Activated naive CD8-positive, alpha-beta T cell treated with anti-CD3 and anti-CD28 coated beads for 36 hours (primary cell): ENCODE results near the gene PDIA2. TPM values are rescaled to one million over a fixed set of nuclear protein-coding genes. Genes with fewer than 3 reads are reported as not detected.

Source experiments
- DNase-seq: peaks from one replicate; pipeline ENCODE4 v3.0.0; 2021
- H3K27ac Mint-ChIP-seq: one replicate; pipeline ENCODE4 v1.8.0; 2022; ENCODE audit warnings: mild to moderate bottlenecking, moderate library complexity, mixed read lengths
- H3K27me3 Mint-ChIP-seq: one replicate; pipeline ENCODE4 v1.8.0; 2022; ENCODE audit warnings: mild to moderate bottlenecking, mixed read lengths
- H3K36me3 Mint-ChIP-seq: one replicate; pipeline ENCODE4 v1.8.0; 2021; ENCODE audit warnings: mild to moderate bottlenecking, mixed read lengths
- H3K4me1 Mint-ChIP-seq: one replicate; pipeline ENCODE4 v1.8.0; 2021; ENCODE audit warnings: mixed read lengths
- H3K4me3 Mint-ChIP-seq: one replicate; pipeline ENCODE4 v1.8.0; 2022; ENCODE audit warnings: mild to moderate bottlenecking, moderate library complexity, mixed read lengths
- H3K9me3 Mint-ChIP-seq: one replicate; pipeline ENCODE4 v1.8.0; 2022; ENCODE audit warnings: mixed read lengths
- total RNA-seq, 2 experiments: library from RNA; stranded (reverse); gene quantifications; one replicate each; pipeline ENCODE4 v1.2.3, GENCODE V29; 2021

The PDIA2 gene
- total RNA-seq, 2 experiments from 2014 or later, result not detected

DNA sequence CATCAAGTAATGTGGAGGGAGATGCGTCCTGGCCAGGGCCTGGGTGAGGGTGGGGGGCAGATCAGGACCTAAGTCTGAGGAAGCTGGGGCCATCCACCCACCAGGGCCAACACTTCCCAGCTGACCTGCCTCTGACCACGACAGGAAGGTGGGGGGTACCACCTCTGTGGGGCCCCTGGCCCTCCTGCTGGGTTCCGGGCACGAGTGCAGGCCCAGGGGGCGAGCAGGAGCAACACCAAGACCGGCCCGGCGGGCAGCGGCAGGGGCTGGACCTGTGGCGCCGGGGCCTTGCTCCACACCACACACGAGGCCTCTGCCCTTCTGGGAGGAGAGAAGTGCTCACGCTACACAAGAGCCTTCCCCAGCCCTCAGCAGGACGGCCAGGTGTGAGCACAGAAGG, 13.3 kb downstream of the PDIA2 start:
- H3K4me1 Mint-ChIP-seq, result no peaks in the 10 kb centered on the region
- DNase-seq, result no peak
- no peak overlapping the region for H3K27ac Mint-ChIP-seq
- no peaks in the 10 kb centered on the region for H3K9me3 Mint-ChIP-seq
- no peak overlapping the region for H3K4me3 Mint-ChIP-seq
- H3K36me3 Mint-ChIP-seq, result peaks cover 3% of the 10 kb centered on the region
- H3K27me3 Mint-ChIP-seq, result no peaks in the 10 kb centered on the region

DNA sequence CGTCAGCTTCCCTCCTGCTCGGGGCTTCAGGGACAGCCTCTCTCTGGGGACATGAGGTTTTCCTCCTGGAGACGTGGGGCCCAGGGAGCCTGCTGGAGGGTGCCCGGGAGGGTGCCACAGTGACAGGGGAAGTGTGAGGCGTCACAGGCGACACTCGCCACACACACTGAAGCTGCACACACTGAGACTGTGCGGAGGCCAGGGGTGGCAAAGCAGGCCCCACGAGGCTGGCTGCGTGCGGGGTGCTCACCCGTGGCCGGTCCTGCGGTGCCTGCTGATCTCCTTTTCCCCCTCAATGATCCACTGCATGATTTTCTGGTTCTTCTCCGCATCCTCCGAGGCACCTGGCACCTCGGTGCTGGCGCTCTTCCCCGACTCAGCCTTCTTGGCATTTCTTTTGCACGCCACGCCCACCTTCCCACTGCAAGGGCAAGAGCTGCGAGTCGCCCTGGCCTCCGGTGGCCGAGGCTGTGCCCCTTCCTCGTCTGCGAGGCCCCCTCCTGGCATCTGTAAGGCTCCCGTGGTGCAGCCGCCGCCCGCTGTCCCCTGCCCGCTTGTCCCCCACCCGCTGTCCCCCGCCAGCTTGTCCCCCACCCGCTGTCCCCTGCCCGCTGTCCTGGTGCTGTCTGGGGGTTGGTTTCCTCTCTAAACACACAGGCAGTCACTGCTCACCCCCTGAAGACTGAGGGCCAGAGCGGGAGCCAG, 14.0 kb downstream of the PDIA2 start:
- Mint-ChIP-seq H3K27ac (no peak overlapping the region), H3K4me3 (no peak overlapping the region), H3K9me3 (no peaks in the 10 kb centered on the region), H3K4me1 (no peaks in the 10 kb centered on the region), H3K27me3 (no peaks in the 10 kb centered on the region), H3K36me3 (peaks cover 3% of the 10 kb centered on the region)
- DNase-seq, result no peak

DNA sequence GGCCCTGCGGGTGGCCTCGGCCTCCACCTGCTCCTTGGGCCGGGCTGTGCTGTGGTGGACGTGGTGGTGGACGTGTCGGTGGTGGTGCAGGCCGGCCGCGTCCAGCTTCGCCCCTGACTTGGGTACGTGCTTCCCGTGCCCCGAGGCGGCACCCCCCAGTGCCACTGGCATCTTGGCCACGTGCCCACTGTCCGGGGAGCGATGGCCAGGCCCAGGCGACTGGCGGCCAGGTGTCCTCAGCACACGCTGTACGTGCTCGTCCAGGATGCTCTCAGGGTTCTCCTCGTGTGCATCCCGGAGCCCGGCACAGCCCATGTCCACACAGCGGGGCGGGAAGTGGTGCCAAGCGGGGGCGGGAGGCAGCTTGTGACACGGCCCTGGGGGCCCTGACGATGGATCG, 14.9 kb downstream of the PDIA2 start:
- Mint-ChIP-seq H3K27me3 (no peaks in the 10 kb centered on the region), H3K9me3 (no peaks in the 10 kb centered on the region), H3K36me3 (peaks cover 3% of the 10 kb centered on the region), H3K27ac (no peak overlapping the region), H3K4me3 (no peak overlapping the region), H3K4me1 (no peaks in the 10 kb centered on the region)
- DNase-seq, result no peak

DNA sequence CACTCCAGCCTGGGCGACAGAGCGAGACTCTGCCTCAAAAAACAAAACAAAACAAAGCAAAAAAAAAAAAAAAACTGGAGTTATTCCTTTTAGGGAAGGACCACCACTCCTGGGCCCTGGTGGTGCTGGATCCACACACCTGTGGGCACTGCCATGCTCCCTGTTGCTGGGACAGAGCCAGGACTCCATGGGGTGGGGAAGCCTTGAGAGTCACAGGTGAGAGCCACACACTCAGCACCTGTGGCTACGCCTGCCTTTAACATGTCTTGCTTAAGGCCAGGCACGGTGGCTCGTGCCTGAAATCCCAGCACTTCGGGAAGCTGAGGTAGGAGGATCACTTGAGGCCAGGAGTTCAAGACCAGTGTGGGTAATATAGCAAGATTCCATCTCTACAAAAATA, 18.3 kb downstream of the PDIA2 start:
- no peak for DNase-seq
- Mint-ChIP-seq H3K27ac (no peak overlapping the region), H3K4me3 (no peak overlapping the region), H3K27me3 (no peaks in the 10 kb centered on the region), H3K9me3 (no peaks in the 10 kb centered on the region), H3K4me1 (no peaks in the 10 kb centered on the region), H3K36me3 (no peaks in the 10 kb centered on the region)

DNA sequence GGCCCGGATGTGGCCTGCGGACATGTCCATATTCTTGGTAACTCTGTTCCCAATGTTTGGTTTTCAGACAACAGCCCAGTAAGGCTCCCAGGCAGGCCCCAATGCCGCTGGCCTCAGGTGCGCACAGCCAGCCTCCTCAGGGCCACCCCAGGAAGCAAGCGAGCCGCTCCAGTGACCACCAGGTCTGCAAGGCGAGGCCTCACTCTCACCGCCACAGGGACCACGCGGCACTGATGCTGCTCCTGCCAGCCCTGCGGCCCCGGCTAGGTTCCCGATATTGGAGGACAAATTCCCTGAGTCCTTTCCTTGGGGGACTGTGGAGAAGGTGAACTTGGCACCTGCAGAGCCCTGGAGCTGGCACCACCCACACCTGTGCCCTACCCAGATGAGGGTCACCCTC, 19.0 kb downstream of the PDIA2 start:
- no peak for DNase-seq
- H3K4me1 Mint-ChIP-seq, result no peaks in the 10 kb centered on the region
- no peaks in the 10 kb centered on the region for H3K27me3 Mint-ChIP-seq
- H3K27ac Mint-ChIP-seq, result no peak overlapping the region
- H3K4me3 Mint-ChIP-seq, result no peak overlapping the region
- peaks cover 1% of the 10 kb centered on the region for H3K36me3 Mint-ChIP-seq
- H3K9me3 Mint-ChIP-seq, result no peaks in the 10 kb centered on the region

DNA sequence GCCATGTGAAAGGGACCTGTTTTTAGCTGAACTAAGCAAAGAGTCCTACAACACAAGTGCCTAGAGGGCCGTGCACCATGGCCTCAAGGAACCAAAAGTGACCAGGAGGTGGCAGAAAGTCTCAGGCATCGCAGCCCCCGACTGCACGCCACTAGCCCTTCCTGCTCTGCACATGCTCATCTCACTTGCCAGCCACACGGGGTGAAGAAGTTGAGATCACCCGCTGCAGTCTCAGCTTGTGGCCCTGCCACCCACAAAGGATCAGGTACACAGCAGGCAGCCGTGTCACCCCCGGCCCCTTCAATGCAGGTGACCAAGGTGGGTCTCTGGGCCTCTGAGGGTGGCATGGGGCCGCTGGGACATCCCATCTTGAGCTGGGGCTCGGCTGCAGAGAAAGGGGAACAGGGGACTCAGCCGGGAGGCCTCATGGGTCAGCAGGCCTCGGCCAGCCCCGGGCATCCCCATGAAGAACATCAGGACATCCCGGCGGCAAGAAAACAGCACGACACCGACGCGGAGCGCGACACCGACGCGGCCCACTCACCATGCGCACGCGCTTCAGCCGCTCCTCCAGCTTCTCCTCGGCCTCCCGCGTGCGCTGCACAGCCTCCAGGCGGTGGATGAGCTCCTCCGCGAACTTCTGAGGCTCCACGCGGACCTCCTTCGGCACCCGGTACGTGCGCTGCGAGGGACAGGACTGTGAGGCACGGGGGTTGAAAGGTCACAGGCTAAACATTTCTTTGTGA, 21.0 kb downstream of the PDIA2 start:
- DNase-seq, result no peak
- Mint-ChIP-seq H3K36me3 (peaks cover 1% of the 10 kb centered on the region), H3K27me3 (no peaks in the 10 kb centered on the region), H3K27ac (no peak overlapping the region), H3K4me1 (peaks cover 1% of the 10 kb centered on the region), H3K4me3 (no peak overlapping the region), H3K9me3 (no peaks in the 10 kb centered on the region)

DNA sequence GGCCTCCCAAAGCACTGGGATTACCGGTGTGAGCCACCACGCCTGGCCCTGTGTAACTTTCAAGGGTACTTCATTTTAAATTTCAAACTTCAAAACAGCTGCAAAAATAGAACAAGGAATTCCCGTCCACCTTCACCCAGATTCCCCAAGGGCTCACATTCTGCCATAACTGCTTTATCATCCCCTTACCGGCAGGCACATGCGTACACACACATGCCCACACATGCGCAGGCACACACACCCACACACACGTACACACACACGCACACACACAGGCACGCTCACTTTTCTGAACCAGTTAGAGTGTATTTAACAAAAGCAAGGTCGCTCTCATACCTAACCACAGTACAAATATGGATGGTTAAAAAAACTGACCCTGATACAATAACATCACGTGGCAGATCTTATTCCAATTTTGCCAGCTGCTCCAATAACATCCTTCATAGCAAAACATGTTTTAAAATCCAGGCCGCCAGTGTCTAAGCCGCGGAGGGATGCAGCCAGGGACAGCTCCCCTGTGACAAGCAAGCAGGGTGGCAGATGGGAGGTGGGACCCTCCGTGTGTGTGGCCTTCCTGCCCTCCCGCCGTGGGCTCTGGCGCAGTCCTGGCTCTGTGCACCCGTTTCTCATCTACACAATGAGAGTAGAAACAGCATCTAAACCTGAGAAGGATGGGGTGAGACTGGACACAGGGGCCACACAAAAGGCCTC, 23.1 kb downstream of the PDIA2 start:
- H3K27me3 Mint-ChIP-seq, result no peaks in the 10 kb centered on the region
- H3K36me3 Mint-ChIP-seq, result peaks cover 4% of the 10 kb centered on the region
- DNase-seq, result no peak
- no peak overlapping the region for H3K4me3 Mint-ChIP-seq
- no peaks in the 10 kb centered on the region for H3K9me3 Mint-ChIP-seq
- peaks cover 6% of the 10 kb centered on the region for H3K4me1 Mint-ChIP-seq
- peak overlapping the region; percentile 29 for H3K27ac Mint-ChIP-seq

DNA sequence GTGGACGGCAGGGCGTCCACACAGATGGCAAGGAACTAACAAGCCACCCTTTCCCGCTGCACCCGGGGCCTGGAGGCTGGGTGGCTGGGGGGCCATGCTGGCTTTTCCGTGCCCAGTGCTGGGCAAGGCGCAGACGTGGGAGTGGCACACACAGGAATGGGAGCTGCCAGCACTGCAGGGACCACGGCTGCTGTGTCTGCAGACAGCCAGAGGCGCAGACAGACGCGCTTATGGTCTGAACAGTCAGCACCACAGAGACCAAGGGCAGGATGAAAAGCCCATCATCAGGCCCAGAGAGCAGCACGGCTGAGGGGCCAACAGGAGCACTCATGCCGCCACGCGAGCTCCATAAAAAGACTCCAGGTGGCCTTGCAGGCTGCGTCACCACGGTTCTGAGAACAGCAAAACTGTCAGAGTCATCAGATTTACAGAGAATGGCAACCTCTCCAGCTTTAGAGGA, 24.0 kb downstream of the PDIA2 start:
- no peak for DNase-seq
- peak overlapping the region; percentile 20 for H3K27ac Mint-ChIP-seq

DNA sequence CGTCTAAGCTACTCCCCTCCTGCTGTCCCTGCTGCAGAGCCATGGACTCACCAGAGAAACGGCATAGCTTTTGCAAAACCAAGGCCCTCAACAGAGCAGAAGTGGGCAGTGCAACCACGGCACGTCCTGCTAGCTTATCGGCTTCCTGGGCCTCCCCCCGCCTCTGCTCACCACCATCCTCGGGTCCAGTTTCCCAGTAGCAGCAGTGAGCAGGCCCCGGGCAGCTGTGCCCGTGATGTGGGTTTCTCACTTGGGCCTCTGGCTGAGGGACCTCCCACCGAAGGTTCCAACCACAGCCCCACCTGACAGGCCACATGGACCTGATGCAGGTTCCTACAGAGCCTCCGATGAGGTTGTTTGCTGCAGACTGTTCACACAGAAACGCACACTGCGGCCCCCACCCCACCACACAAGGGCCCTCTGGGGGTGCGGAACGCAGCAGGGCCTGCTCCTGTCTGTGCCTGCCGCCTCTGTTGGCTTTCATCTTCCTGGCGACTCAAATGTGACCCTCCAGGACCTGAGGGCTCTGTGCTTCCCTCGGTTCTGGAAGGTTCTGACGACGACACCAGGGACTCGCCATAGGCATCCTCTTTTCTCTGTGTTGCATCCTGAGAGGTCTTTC, 24.8 kb downstream of the PDIA2 start:
- Mint-ChIP-seq H3K4me1 (peaks cover 6% of the 10 kb centered on the region), H3K36me3 (peaks cover 4% of the 10 kb centered on the region), H3K27me3 (no peaks in the 10 kb centered on the region), H3K4me3 (no peak overlapping the region), H3K9me3 (no peaks in the 10 kb centered on the region), H3K27ac (no peak overlapping the region)
- no peak for DNase-seq

More for the DNA sequence above, 24.0 kb downstream of the PDIA2 start:
- Mint-ChIP-seq H3K9me3 (no peaks in the 10 kb centered on the region), H3K27me3 (no peaks in the 10 kb centered on the region), H3K4me1 (peaks cover 6% of the 10 kb centered on the region), H3K4me3 (no peak overlapping the region), H3K36me3 (peaks cover 4% of the 10 kb centered on the region)

DNA sequence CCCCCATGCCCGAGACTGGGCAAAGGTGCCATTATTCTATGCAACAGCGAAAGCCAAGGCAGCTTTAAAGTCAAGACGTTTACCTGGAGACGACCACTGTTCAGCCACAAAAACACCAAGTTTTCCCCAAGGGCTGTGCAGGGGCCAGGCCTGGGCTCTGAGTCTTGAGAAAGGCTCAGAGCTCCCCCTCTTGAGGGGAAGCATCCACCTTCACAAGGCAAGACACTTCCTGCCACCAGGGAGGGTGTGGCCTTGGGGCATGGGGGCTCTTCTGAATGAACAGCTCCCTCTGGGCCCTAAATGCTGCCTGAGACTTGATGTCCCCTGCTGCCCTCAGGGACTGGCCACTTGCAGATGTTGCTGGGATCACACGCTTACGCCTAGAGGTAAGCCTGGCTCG, 26.5 kb downstream of the PDIA2 start:
- Mint-ChIP-seq H3K36me3 (peaks cover 4% of the 10 kb centered on the region), H3K4me1 (peaks cover 6% of the 10 kb centered on the region), H3K27me3 (no peaks in the 10 kb centered on the region), H3K27ac (no peak overlapping the region), H3K9me3 (no peaks in the 10 kb centered on the region), H3K4me3 (no peak overlapping the region)
- no peak for DNase-seq

DNA sequence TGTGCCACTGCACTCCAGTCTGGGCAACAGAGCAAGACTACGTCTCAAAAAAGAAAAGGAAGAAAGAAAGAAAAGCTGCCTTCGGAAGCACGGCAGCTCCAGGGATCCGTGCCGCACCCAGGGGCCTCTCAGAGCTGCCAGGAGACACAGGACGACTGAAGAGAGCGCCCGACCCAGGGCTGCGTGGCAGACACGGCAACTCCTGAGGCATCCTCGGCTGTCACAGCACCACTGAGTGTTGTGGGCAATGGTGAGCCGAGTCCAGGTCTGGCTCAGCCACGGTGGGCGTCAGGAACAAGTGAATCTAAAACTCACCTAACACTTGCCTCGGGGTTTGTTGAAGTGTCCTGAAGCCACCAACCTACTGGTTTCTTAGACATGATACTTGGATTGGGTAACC, 28.8 kb downstream of the PDIA2 start:
- Mint-ChIP-seq H3K36me3 (peaks cover 2% of the 10 kb centered on the region), H3K4me3 (no peak overlapping the region), H3K4me1 (peaks cover 13% of the 10 kb centered on the region), H3K27ac (no peak overlapping the region), H3K27me3 (no peaks in the 10 kb centered on the region), H3K9me3 (no peaks in the 10 kb centered on the region)
- no peak for DNase-seq

DNA sequence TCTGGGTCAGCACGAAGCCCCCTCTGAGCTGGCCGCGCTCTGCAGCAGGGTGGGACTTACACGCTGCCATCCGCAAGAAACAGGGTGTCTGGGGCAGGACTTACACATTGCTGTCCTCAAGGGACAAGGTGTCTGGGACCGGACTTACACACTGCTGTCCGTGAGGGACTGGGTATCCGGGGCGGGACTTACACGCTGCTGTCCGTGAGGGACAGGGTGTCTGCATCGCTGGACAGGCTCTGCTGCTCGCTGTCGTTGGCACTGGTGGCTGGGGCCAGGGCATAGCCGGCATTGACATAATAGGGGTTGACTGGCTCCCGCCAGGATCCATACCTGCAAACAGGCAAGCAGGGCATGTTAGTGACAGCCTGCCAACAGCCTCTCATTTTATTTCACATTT, 31.4 kb downstream of the PDIA2 start:
- Mint-ChIP-seq H3K36me3 (peaks cover 7% of the 10 kb centered on the region), H3K27ac (no peak overlapping the region), H3K9me3 (no peaks in the 10 kb centered on the region), H3K4me1 (peaks cover 17% of the 10 kb centered on the region), H3K4me3 (no peak overlapping the region), H3K27me3 (no peaks in the 10 kb centered on the region)
- no peak for DNase-seq

DNA sequence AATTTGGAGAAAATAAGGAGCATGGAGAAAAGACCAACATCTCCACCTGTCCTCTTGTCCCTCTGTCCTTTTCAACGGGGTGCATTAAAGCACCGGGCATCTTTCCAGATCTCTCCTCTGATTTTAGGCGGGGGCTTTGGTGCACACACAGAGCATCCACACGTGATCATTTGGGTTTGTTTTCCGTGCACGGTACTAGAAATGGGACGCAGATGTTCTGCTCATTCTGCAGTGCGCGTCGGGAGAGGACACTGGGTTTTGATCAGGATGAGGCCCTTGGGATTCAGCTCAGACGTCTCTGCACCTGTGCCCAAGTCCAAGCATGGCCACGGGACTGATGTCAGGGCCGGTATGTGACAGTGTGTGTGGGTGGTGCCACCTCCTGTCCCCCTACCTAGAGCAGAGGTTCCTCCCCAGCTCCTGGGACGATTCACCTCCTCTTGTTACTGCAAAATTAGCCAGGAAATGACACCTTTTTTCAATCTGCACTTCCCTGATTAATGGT, 31.9 kb downstream of the PDIA2 start:
- DNase-seq, result no peak
- Mint-ChIP-seq H3K4me3 (no peak overlapping the region), H3K36me3 (peaks cover 6% of the 10 kb centered on the region), H3K27me3 (no peaks in the 10 kb centered on the region), H3K9me3 (no peaks in the 10 kb centered on the region), H3K4me1 (peaks cover 17% of the 10 kb centered on the region), H3K27ac (no peak overlapping the region)

DNA sequence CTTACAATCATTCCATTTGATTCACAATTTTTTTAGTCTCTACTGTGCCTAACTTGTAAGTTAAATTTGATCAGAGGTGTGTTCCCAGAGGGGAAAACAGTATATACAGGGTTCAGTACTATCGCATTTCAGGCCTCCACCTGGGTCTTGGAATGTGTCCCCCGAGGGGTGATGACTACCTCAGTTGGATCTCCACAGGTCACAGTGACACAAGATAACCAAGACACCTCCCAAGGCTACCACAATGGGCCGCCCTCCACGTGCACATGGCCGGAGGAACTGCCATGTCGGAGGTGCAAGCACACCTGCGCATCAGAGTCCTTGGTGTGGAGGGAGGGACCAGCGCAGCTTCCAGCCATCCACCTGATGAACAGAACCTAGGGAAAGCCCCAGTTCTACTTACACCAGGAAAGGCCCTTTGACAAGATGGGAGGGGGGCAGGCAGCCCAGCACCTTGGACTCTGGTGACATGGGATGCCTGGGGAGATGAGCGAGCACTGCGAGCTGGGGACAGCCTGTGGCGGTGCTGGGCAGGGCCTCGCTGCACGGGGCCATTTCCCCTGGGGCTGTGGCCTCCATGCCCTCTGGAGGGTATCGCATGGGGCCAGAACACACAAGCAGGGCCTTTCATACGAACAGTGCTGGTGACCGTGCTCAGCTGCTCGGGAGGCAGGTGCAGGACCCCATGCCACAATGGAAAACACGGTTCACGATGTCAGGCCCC, 33.9 kb downstream of the PDIA2 start:
- Mint-ChIP-seq H3K4me3 (no peak overlapping the region), H3K36me3 (peaks cover 6% of the 10 kb centered on the region), H3K27me3 (no peaks in the 10 kb centered on the region), H3K4me1 (peaks cover 27% of the 10 kb centered on the region), H3K27ac (no peak overlapping the region), H3K9me3 (no peaks in the 10 kb centered on the region)
- no peak for DNase-seq
